NCI-H1436 (cell line): ENCODE data around the gene EXT2.

Experiments
- DNase-seq: peaks from one replicate; lab custom pipeline; 2025; lab: John Stamatoyannopoulos, UW

EXT2 gene

DNA sequence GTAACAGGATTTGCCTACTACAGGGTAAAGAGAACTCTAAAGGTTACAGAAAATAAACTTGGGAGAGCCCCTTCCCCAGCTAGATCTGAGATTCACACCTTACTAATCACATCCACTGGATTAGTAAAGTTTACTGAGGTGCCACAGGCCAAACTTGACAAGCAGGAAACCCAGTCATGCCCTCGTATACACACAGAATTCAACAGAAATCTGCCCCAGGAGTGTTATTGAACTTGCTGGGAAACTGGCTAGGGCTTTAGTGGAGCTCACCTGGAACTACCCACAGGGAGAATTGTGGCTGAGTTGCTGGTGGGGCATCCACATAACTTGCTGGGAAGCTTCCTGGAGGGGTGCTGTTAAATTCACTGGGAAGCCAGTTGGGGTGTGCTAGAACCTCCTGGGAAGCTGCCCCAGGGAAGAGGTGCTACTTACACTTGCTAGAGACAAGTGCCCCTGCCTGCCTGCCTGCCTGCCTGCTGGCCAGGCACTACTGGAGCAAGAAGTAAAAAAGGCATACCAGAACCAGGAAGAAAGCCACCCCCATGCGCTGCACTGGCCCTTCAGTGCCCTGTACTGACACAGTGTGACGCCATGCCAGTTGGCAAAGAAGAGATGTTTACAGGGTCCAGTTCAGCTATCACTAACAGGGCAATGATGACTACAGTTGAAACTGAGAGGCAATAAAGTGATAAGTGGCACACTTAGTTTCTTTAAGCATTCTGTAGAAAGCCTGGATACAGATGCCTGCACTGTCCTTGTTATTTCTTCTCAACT lies 108.0 kb downstream of the EXT2 start:
- DNase-seq, result no peak

DNA sequence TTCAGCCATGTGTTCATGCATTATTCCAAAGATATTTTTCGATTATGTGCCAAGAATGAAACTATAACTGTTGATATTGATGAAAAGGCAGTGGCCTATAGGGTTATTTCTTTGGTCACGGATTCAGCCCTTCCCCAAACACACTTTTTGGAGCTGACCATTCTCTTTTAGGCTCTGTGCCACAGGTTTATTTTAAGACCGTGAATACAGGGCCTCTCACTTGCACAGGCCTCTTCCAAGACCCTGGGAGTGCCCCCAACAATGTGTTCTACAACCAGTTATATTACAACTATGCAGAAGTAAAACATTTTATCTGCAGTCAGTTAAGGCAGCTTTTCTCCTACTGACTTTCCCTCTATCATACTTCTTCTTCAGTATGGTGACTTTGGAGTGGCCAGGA lies 109.9 kb downstream of the EXT2 start:
- no peak for DNase-seq

DNA sequence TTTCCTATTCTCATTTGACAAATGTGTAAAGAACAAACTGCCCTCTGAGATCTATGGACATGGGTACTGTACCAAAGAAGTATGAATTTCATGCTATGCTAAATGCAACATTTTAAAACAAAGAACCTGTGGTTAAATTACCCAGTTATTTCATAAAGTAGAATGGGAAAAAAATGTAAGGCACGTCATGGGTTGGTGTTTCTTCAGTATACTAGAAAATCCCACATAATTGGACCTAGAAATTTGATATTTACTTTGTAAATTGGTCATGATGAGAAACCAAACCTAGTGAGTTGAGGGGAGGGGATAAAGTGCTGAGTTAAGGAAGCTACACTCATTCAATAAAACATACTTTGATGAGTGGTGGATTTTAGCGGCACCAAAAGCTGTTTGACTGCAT lies 110.4 kb downstream of the EXT2 start:
- DNase-seq, result no peak

DNA sequence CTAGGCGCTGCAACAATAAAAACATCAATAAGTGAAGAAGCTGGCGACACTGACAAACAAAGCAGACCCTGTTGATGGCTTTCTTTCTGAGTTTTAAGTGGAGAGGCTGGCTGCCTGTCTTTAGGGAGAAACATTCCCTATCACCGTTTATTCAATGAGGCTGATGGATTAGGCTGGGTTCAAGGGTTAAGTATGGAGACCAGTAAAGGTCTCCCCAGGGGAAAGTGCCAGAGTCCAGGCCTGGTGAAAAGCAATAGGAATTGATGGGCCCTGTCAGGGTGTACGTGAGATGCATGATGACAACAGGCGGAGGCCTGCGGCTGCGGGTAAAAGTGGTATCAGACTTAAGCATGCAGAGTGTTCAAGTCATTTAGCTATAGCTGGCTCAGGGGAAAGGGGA lies 111.8 kb downstream of the EXT2 start:
- DNase-seq, result no peak

DNA sequence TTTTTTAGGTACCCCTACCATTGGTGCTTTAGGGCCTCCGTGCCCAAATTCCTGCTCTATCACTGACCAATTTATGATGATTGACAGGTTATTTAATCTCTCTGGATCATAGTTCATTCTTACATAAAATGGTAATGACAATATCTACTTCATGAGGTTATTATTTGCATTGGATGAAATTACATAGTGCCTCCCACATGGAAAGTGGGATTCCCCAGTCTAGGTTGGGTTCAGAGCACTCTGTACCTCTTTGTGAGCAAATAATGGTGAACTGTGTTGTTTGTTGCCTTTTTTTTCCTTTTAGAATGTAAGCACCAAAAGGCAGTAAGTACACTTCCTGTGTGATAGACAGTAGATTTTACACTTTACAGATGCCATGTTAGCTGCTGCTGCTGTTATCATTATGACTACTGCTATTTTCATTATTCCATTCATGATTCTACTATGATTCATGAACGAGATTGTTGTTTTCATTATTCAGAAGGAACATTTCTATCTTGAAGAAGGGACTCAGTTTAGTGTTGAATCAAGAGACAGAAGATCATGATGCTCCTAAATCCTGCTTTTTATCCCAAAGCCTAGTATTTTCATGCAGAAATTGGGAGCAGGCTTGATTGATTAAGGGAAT lies 113.6 kb downstream of the EXT2 start:
- no peak for DNase-seq

DNA sequence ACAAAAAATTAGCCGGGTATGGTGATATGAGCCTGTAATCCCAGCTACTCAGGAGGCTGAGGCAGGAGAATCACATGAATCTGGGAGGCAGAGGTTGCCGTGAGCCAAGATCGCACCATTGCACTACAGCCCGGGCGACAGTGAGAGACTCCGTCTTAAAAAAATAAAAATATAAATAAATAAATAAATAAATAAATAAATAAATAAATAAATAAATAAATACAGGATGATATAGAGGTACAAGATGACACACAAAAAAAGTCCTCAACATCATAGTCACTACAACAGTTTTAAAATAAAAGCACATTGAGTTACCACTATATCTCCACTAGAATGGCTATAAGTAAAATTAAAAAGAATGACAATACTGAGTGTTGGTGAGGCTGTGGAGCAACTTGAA lies 116.7 kb downstream of the EXT2 start:
- DNase-seq, result no peak

DNA sequence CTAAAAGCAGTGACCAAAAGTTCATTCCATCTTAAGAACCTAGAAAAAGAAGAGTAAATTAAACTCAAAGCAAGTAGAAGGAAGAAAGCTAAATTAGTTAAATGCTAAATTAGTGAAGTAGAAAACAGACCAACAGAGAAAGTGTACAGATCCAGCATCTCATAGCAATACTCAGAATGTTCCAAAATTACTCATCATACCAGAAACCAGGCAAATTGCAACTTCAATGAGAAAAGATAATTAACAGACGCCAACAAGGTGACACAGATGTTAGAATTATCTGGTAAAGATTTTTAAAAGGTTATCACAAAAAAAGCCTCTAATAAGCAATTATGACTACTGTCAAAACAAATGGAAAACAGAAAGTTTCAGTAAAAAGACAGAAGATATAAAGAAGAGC lies 117.7 kb downstream of the EXT2 start:
- no peak for DNase-seq

DNA sequence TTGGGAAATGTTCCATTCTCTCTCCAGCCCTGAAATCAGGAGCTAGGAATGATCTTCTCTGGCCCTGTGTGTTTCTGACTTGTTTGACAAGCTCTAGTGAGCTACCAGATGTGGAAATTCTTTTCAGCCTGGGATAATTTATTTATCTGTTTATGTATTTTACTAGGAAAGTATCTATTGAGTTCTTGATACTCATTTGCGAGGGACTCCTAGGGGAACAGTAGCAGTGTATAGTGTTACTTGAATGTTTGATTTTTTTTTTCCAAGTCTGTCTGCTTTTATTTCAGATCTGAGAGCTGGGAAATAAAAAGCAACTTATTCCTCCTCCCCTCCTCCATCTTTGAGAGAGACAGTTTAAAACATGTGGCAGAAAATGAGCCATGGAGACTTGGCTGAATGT lies 122.0 kb downstream of the EXT2 start:
- DNase-seq, result no peak

DNA sequence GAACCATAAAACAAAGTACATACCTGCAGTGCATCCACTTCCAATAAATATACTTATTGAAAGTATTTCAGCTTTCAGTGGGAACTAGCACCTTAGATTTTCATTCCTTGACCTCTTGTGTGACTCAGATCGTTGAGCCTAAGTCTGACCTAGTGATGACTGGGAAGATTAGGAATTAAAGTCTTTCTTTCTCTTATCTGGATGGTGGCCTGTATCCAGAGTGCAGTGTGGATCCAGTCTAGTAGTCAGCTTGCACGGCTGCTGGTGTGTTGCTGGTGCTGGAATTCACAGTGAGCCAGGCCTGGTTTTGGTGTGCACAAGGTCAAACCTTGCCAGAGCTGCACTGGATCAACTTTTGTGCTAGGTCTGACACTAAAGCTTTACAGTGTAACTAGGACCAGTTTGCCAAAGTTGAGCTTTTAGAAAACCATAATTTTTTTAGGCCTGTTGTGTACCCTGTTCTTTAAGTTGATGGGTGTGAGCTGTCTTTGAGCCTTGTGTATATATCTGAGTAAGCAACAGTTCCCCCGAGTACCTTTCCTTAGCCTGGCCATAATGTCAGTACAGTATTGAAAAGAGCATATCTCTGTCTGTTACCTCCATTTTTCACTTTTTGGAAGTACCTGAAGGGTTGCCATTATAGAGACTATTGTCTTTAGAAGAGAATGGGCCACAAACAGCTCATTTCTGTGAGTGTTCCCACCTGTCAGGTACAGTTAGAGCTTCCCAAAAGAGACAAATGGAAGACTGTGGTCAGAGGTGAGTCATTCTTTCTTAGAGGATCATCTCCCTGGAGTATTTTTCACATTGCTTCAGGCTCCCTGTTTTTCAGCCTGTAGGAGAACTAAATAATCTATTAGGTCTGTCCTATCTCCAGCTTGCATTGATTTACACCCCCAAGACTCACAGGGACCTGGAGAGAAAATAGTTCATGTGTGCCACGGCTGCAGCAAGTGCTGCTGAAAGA lies 124.6 kb downstream of the EXT2 start:
- DNase-seq, result no peak

DNA sequence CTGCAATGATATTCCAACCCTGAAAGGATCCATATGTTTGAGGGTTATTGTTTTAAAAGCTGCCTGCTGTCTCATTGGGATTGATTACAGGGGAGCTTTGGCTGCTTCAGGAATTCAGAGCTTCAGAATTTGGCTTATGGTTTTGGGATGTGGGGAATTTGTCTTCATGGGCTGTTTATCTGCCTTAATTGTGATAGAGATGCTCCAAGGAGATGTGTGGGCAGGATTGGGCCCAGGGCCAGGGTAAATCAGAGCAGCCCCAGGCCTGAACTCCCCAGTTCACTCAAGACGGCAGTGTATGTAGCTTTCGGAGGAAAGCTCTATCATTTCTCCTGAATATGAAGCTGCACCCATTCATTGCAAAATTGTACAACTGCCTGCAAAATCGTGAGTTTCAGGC lies 126.0 kb downstream of the EXT2 start:
- no peak for DNase-seq

DNA sequence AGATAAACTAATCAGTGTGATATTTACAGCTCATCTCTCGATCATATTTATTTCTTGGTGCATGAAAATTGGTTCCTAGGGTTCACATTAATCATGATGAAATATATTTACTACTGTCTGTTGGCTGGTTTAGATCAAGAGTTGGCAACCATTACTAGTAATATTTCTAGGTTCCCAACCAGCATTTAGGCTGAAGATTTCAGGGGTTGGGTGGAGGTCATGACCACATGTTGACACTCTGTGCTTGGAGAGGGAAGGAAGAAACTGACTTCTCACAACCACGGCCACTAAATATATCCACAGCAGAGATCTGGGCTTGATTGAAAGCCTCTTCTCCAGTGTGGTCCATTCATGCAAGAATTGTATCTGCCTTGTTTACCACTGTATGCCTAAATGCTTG lies 126.5 kb downstream of the EXT2 start:
- no peak for DNase-seq

DNA sequence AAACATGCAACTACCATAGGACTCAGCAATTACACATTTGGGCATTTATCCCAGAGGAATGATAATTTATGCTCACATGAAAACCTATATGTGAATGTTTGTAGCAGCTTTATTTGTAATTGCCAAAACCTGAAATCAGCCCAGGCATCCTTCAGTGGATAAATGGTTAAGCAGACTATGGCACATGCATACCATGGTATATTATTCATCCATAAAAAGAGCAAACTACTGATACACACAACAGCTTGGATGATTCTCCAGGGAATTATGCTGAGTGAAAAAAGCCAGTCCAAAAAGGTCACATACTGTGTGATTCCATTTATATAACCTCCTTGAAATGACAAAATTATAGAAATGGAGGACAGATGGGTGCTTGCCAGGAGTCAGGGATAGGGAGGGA lies 127.8 kb downstream of the EXT2 start:
- no peak for DNase-seq

DNA sequence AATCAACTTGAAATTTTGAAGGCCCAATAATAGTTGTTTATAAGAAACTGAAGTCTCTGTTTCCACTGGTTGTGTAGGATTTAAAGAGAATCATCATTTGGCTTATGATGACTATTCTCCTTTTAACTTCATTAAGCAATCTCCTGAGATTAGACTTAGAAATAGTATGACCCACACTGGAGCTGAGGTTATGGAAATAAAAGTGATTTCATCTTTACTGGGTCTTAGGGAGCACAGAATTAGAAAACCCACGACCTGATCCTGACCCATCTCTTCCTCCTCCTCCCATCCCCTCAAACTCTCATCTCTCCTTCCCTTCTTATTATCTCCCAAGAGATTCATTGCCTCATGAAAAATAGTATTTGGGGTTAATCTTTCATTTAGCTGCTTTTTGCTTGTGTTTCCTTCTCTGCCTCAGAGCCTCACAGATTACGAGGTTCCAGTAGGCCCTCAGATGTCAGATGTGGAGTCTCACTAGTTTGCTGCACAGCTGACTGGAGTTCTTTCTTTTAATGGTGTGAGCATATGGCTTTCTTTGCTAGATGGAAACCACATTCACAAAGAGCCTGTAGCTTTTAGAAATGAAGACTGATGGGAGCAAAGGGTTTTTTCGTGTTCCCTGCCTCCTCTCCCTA lies 129.5 kb downstream of the EXT2 start:
- no peak for DNase-seq

DNA sequence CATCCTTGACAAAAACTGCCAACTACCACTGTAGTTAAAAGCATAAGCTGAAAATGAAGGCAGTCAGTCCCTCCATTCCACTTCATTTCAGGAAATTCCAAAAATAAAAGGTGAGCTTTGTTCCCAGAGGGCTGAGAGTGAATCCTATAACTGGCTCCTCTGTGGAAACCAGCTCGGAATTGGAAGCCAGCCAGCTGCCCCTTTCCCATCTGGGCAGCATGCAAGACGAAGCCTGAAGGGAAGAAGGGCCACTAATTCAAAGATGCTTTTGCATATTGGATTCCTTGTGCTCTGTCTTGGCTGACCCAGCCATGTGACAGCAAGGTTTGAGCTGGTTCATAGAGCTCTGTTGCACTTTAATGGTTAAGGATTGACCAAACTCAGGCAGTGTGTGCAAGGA lies 131.0 kb downstream of the EXT2 start:
- no peak for DNase-seq

DNA sequence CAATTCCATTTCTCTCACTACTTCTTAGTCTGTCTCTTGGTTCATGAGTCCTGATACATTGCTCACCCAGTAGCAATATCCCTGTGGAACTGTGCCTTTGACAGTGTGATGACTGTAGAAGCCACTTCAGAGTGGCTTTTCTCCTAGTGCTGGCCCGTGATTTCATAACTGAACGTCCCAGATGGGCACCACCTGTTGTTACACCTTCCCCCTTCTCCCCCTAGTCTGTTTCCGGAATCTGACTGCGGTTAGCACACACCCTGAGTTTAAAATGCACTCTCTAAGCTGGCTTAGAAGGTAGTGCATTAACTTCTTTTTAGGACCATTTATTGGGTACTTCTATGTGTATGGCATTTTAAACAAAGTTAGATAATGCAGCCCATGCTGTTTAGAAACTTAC lies 131.5 kb downstream of the EXT2 start:
- no peak for DNase-seq

DNA sequence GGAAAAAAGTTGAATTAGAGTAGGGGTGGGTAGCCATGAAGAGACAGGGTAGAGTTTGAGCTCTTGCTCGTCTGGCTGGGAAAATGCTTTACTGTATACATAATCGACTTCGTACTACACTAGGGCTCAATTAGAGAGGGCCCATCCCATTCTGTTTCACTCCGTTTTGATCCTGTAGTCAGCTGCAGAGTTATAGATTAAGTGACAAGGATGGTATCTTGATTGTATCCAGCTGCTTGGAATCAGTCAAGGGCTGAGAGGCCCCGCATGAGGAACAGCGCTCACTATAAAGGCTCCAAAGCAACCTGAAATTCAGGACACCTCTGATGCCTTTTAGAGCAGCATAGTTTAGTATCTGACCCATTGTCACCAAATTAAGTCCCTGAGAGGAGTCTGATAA lies 132.9 kb downstream of the EXT2 start:
- DNase-seq, result no peak

DNA sequence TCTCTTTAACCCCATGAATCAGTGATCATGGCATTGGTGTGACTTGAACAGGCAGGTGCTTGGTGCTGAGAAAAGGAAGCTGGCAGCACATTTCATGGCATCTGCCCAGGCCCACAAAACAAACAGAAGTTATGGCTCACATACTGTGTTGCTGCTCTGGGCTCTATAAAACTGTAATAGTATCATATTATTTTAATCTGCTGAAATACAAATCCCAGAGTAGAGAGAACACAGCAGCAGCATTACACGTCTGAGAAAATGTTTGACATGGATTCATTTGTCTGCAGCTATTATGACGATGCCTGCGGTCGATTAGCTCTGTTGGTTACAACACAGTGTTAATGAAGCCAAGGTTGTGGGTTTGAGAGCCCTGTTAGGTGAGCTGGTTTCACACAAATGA lies 133.6 kb downstream of the EXT2 start:
- DNase-seq, result no peak

DNA sequence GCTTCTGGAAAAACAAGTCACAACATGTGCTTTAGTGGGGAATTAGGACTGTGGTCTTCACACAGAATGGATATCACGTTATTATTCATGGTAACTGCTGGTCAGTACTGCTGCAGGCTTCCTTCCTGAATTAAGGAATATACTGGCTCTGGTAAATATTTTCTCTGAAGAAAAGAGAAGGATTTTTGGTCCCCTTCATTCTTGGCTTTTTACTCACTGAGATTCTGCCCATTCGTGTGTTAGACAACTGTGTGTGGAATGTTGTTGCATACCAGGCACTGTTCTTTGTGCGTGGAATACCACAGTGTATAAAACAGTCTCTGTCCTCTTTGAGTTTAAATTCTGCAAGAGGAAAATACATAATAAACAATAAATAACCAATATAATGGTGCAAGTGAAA lies 134.1 kb downstream of the EXT2 start:
- DNase-seq, result no peak

DNA sequence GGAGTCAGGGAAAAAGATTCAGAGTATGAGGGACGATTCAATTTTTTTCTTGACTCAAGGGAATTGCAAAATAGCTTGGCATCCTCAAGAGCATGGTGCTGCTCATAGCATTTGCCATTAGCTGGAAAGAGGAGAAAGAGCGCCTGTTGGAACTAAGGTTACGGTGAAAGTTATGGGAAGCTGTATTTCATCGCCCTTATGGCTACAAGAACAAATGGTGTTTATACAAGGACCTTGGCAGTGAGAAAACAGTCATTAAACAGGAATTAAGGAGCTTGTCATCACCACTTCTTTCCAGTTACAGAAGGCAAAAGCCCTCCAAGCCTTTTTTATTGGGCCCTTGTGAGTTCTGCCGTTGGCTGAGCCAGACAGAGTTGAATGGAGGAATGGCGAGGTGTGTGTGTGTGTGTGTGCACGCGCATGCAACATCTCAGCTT lies 140.3 kb downstream of the EXT2 start:
- no peak for DNase-seq

DNA sequence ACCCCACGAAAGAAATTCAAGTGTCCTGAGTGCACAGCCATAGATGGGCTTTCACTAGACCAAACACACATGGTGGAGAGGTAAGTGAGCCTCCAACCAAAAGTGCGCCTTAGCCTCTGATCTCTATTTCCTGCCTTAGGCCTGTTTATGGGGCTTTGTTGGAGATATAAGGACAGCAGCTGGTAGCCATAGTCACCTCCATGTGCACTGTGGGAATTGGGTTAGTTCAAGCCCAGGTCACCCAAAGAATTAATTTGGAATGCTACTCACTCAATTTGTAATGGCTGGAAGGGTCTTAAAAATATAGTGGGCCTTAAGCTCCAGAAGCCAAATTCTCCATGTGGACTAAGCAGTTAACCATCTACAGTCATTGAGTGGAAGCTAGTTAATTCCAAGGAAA lies 140.8 kb downstream of the EXT2 start:
- no peak for DNase-seq

DNA sequence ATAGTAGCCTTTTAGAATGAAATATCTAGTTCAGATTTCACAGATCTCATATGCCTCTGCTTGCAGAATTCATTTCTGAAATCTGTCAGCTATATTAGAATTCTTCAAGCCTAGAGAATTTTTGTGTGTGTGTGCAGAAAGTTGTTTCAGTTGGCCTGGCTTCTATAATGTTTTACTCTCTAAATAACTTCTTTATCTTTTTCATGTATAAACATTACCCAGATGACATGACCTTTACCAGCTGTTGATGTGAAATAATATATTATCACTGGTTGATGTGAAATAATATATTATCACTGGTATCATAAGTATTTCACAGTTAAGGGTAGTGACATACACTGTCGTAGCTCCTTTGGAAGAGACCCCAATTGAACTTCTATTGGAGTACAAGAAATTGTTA lies 141.7 kb downstream of the EXT2 start:
- no peak for DNase-seq

DNA sequence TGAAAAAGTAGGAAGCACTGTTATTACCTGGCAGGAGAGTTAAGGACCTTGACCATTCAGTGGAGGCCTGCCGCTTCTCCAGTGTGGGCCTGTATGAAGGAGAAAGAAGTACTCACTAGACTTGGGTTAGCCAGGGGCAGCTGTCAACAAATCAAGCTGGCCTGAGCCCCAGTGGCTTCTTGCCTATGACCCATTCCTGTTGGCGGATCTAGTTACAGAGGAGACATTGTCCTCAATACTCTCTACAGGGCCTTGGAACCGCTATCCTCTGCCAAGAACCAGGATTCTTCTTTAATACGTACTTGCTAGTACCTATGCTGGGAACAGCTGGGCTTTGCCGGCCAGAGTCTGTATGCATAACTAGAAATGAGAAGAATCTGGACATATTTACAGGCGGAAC lies 146.4 kb downstream of the EXT2 start:
- no peak for DNase-seq
